Ishikawa (cell line): ENCODE results near the gene EML4.

Experiments
- CREB1 ChIP-seq: IDR thresholded peaks from 2 replicates; pipeline ENCODE4 v1.6.1; 2012; ENCODE audit warnings: low read depth
- EP300 ChIP-seq: IDR thresholded peaks from 2 replicates; pipeline ENCODE4 v1.6.1; 2012; ENCODE audit warnings: borderline replicate concordance
- FOXM1 ChIP-seq: IDR thresholded peaks from 2 replicates; pipeline ENCODE4 v1.6.1; 2012; ENCODE audit warnings: low read depth, borderline replicate concordance
- NFIC ChIP-seq: IDR thresholded peaks from 2 replicates; pipeline ENCODE4 v1.6.1; 2012
- TAF1 ChIP-seq: IDR thresholded peaks from 2 replicates; pipeline ENCODE4 v1.6.1; 2012; ENCODE audit warnings: low read depth, mild to moderate bottlenecking
- TCF12 ChIP-seq: IDR thresholded peaks from 2 replicates; pipeline ENCODE4 v1.6.1; 2012; ENCODE audit warnings: low read depth
- TEAD4 ChIP-seq: IDR thresholded peaks from 2 replicates; pipeline ENCODE4 v1.6.1; 2012
- YY1 ChIP-seq: IDR thresholded peaks from 2 replicates; pipeline ENCODE4 v1.6.1; 2012; ENCODE audit warnings: low read depth
- TF ChIP-seq, protein P1 (sequence below): IDR thresholded peaks from 2 replicates; pipeline ENCODE4 v1.6.1; 2012
- TF ChIP-seq, protein P2 (sequence below): IDR thresholded peaks from 2 replicates; pipeline ENCODE4 v1.6.1; 2012
- TF ChIP-seq, protein P3 (sequence below): IDR thresholded peaks from 2 replicates; pipeline ENCODE4 v1.6.1; 2012; ENCODE audit warnings: low read depth, mild to moderate bottlenecking

DNA sequence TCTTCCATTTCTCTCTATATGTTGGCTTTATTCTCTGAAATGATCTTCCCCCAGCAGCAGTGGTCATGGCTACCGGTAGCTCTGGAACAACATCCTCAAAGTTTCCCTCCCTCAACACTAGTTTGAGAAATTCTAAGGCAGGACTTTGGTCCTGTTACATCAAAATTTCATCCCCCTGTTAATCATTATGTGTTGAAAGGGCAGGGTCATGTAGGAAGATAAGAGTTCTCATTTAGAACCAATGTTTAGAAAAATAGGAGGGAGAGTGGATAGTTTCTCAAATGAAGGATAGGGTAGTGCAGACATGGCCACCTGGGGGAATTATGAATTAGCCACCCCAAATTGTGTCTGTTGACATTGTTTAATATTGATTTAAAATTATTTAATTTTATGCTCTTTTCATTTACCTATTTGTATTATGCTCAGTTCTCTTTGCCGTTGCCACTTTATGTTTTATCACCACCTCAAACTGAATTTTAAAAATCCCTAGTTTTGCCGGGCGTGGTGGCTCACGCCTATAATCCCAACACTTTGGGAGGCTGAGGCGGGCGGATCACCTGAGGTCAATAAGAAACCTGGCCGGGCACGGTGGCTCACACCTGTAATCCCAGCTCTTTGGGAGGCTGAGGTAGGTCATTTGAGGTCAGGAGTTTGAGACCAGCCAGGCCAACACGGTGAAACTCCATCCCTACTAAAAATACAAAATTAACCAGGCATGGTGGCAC is 22.3 kb downstream of the EML4 start:
- no peak for TF ChIP-seq TEAD4
- TF ChIP-seq, protein P1, sequence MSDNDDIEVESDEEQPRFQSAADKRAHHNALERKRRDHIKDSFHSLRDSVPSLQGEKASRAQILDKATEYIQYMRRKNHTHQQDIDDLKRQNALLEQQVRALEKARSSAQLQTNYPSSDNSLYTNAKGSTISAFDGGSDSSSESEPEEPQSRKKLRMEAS, result no peak
- TF ChIP-seq CREB1, result no peak
- TF ChIP-seq, protein P2, sequence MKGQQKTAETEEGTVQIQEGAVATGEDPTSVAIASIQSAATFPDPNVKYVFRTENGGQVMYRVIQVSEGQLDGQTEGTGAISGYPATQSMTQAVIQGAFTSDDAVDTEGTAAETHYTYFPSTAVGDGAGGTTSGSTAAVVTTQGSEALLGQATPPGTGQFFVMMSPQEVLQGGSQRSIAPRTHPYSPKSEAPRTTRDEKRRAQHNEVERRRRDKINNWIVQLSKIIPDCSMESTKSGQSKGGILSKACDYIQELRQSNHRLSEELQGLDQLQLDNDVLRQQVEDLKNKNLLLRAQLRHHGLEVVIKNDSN, result no peak
- no peak for TF ChIP-seq NFIC
- TF ChIP-seq EP300, result no peak
- TF ChIP-seq TCF12, result no peak
- no peak for TF ChIP-seq YY1
- TF ChIP-seq TAF1, result no peak
- TF ChIP-seq, protein P3, sequence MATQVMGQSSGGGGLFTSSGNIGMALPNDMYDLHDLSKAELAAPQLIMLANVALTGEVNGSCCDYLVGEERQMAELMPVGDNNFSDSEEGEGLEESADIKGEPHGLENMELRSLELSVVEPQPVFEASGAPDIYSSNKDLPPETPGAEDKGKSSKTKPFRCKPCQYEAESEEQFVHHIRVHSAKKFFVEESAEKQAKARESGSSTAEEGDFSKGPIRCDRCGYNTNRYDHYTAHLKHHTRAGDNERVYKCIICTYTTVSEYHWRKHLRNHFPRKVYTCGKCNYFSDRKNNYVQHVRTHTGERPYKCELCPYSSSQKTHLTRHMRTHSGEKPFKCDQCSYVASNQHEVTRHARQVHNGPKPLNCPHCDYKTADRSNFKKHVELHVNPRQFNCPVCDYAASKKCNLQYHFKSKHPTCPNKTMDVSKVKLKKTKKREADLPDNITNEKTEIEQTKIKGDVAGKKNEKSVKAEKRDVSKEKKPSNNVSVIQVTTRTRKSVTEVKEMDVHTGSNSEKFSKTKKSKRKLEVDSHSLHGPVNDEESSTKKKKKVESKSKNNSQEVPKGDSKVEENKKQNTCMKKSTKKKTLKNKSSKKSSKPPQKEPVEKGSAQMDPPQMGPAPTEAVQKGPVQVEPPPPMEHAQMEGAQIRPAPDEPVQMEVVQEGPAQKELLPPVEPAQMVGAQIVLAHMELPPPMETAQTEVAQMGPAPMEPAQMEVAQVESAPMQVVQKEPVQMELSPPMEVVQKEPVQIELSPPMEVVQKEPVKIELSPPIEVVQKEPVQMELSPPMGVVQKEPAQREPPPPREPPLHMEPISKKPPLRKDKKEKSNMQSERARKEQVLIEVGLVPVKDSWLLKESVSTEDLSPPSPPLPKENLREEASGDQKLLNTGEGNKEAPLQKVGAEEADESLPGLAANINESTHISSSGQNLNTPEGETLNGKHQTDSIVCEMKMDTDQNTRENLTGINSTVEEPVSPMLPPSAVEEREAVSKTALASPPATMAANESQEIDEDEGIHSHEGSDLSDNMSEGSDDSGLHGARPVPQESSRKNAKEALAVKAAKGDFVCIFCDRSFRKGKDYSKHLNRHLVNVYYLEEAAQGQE, result no peak
- TF ChIP-seq FOXM1, result no peak
